GM23248 (cell line): Measurements from ENCODE around the gene BUD31.

Experiments used
- EZH2 ChIP-seq: fragments of 200-600 bp; sonication (generic); IDR thresholded peaks from 2 replicates; pipeline ENCODE4 v1.6.1; 2018; ENCODE audit warnings: antibody characterized with exemption, mild to moderate bottlenecking; ENCODE audit not compliant: insufficient read depth, poor library complexity, severe bottlenecking
- EZH2phosphoT487 ChIP-seq: fragments of 200-600 bp; sonication (generic); IDR thresholded peaks from 2 replicates; pipeline ENCODE4 v1.6.1; 2018; ENCODE audit warnings: antibody characterized with exemption, moderate library complexity, mild to moderate bottlenecking, low read depth; ENCODE audit not compliant: insufficient read depth

- TF ChIP-seq EZH2 (no peak), EZH2phosphoT487 (no peak)
These were observed 5.0 kb upstream of the BUD31 start for GRCh38 chr7:99403764-99404163.
